ENCODE results near the gene MAGI2.
A peak's percentile ranks its signal among the peaks of the same experiment; 100 is the strongest.

The MAGI2 gene

DNA sequence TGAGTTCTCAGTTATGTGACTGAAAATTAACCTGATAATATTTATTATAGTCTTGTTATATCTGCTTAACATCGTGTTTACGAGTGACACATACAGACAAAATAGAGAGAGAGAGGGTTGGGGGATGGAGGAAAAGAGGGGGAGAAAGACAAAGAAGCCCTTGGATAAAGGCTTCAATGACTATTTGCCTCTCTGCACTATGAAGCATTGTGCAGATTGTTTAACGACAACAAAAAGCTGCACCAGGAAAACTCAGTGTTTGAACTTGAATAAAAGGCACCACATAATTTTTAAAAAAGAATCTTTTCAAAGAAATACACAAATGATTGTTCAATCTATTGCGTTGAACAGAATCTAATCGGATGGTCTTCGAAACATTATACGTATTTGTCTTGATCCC, 27.8 kb downstream of the MAGI2 start:
- Histone ChIP-seq H3K36me3 (replicated peaks) (no peaks in the 10 kb centered on the region), H3K4me3 (ENCODE audit: low read depth, low read length) (no peak overlapping the region), H3K27ac (no peak overlapping the region), H3K27me3 (replicated peaks) (no peaks in the 10 kb centered on the region)
- DNase-seq: no peak
- in situ Hi-C loops (cut with HindIII; ENCODE audit: low pct_ligation_motif_present, low sequenced_read_pairs): no loop called here
- no peak for TF ChIP-seq CTCF (IDR thresholded peaks at IDR 0.05; ENCODE audit: low read depth, low read length, missing control alignments)

GRCh38 chr7:79421751-79422150, 31.7 kb downstream of the MAGI2 start:
- Histone ChIP-seq H3K36me3 (replicated peaks) (no peaks in the 10 kb centered on the region), H3K27ac (no peak overlapping the region), H3K27me3 (replicated peaks) (no peaks in the 10 kb centered on the region), H3K4me3 (ENCODE audit: low read depth, low read length) (no peak overlapping the region)
- in situ Hi-C loops (cut with HindIII; ENCODE audit: low pct_ligation_motif_present, low sequenced_read_pairs): no loop called here
- DNase-seq: no peak
- no peak for TF ChIP-seq CTCF (IDR thresholded peaks at IDR 0.05; ENCODE audit: low read depth, low read length, missing control alignments)

GRCh38 chr7:79420464-79420863, 33.0 kb downstream of the MAGI2 start:
- no peak for TF ChIP-seq CTCF (IDR thresholded peaks at IDR 0.05; ENCODE audit: low read depth, low read length, missing control alignments)
- in situ Hi-C loops (cut with HindIII; ENCODE audit: low pct_ligation_motif_present, low sequenced_read_pairs): no loop called here
- Histone ChIP-seq H3K27me3 (replicated peaks) (no peaks in the 10 kb centered on the region), H3K36me3 (replicated peaks) (no peaks in the 10 kb centered on the region), H3K27ac (no peak overlapping the region), H3K4me3 (ENCODE audit: low read depth, low read length) (no peak overlapping the region)
- DNase-seq: peak; percentile 89

GRCh38 chr7:79414910-79415309, 38.6 kb downstream of the MAGI2 start:
- in situ Hi-C loops (cut with HindIII; ENCODE audit: low pct_ligation_motif_present, low sequenced_read_pairs): no loop called here
- no peak for DNase-seq
- Histone ChIP-seq H3K27me3 (replicated peaks) (no peaks in the 10 kb centered on the region), H3K36me3 (replicated peaks) (no peaks in the 10 kb centered on the region), H3K27ac (no peak overlapping the region), H3K4me3 (ENCODE audit: low read depth, low read length) (no peak overlapping the region)
- TF ChIP-seq CTCF (IDR thresholded peaks at IDR 0.05; ENCODE audit: low read depth, low read length, missing control alignments): no peak

GRCh38 chr7:79412915-79413314, 40.6 kb downstream of the MAGI2 start:
- in situ Hi-C loops (cut with HindIII; ENCODE audit: low pct_ligation_motif_present, low sequenced_read_pairs): no loop called here
- no peak for DNase-seq

More at GRCh38 chr7:79412915-79413314, 40.6 kb downstream of the MAGI2 start:
- no peak overlapping the region for H3K27ac ChIP-seq
- TF ChIP-seq CTCF (IDR thresholded peaks at IDR 0.05; ENCODE audit: low read depth, low read length, missing control alignments): no peak
- no peaks in the 10 kb centered on the region for H3K36me3 ChIP-seq (replicated peaks)
- H3K27me3 ChIP-seq (replicated peaks): no peaks in the 10 kb centered on the region
- H3K4me3 ChIP-seq (ENCODE audit: low read depth, low read length): no peak overlapping the region
